Neutrophil (primary cell): ENCODE measurements around the gene GPR146.

Experiments used
- H3K27ac ChIP-seq: fragments of 200-600 bp; sonication (generic); 2 replicates; pipeline ENCODE4 v1.5.1; 2016; ENCODE audit warnings: mild to moderate bottlenecking, moderate library complexity
- H3K27me3 ChIP-seq: fragments of 200-600 bp; sonication (generic); 2 replicates; pipeline ENCODE4 v1.6.0; 2016; ENCODE audit warnings: mild to moderate bottlenecking
- H3K36me3 ChIP-seq: fragments of 200-600 bp; sonication (generic); 2 replicates; pipeline ENCODE4 v1.5.1; 2017
- H3K4me1 ChIP-seq, 2 experiments: fragments of 200-600 bp in 1 of 2; sonication (generic) in 1 of 2; 1 replicate in 1 of 2; 2 replicates in 1 of 2; pipeline versions ENCODE4 v1.5.1 to v1.6.1; 2013 to 2016; ENCODE audit warnings: low read depth in 1 of 2, low read length in 1 of 2, mild to moderate bottlenecking in 1 of 2, moderate library complexity in 1 of 2; ENCODE audit not compliant: control insufficient read depth in 1 of 2, insufficient read depth in 1 of 2
- H3K4me3 ChIP-seq, 2 experiments: fragments of 200-600 bp in 1 of 2; sonication (generic) in 1 of 2; 1 replicate in 1 of 2; 2 replicates in 1 of 2; pipeline ENCODE4 v1.5.1; 2013 to 2016; ENCODE audit warnings: low read depth in 1 of 2, low read length in 1 of 2, mild to moderate bottlenecking in 1 of 2, moderate library complexity in 1 of 2
- H3K9me3 ChIP-seq: fragments of 200-600 bp; sonication (generic); 2 replicates; pipeline ENCODE4 v1.5.1; 2016
- TF ChIP-seq, protein P1 (sequence below): fragments of 200-600 bp; sonication (generic); IDR thresholded peaks from 2 replicates; pipeline ENCODE4 v1.5.1; 2016; ENCODE audit warnings: antibody characterized with exemption

GPR146 gene

DNA sequence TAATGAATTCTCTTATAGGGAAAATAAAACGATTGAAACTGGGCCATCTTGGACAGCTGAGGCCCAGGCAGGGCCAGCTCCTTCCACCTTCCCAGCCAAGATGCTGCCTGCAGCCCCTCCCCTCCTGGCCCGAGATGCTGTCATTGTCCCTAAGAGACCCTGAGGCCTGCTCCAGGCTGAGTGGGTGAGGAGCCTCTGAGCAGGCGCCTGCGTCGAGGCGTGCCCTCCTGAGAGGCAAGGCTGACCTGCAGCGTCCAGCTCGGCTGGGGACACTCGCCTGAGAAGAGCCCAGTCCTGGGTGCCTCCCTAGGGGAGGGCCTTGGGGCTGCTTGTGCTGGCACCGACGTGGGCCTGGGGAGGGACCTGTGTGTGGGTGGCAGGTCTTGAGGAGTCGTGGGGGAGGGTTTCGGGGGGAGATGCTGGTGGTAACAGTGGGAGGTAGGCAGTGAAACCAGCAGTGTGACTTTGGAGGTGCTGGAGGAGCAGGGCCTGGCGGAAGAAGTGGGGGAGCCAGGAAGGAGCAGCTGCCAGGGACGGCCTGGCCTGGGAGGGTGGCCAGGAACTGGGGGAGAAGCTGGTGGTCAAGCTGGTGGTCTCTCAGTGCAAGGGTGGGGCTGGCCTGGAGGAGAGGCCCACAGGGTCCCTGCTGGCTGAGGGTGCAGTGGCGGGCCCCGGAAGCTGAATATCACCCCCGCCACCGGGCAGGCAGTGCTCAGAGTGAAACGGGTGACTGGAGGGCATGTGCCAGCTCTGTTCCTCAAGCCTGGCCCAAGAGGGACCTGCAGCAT lies 7.9 kb downstream of the GPR146 start:
- Histone ChIP-seq H3K27ac (no peak overlapping the region), H3K9me3 (no peaks in the 10 kb centered on the region), H3K4me1 (no peaks in the 10 kb centered on the region), H3K27me3 (peaks cover 84% of the 10 kb centered on the region), H3K36me3 (no peaks in the 10 kb centered on the region), H3K4me3 (no peak overlapping the region)
- TF ChIP-seq, protein P1, sequence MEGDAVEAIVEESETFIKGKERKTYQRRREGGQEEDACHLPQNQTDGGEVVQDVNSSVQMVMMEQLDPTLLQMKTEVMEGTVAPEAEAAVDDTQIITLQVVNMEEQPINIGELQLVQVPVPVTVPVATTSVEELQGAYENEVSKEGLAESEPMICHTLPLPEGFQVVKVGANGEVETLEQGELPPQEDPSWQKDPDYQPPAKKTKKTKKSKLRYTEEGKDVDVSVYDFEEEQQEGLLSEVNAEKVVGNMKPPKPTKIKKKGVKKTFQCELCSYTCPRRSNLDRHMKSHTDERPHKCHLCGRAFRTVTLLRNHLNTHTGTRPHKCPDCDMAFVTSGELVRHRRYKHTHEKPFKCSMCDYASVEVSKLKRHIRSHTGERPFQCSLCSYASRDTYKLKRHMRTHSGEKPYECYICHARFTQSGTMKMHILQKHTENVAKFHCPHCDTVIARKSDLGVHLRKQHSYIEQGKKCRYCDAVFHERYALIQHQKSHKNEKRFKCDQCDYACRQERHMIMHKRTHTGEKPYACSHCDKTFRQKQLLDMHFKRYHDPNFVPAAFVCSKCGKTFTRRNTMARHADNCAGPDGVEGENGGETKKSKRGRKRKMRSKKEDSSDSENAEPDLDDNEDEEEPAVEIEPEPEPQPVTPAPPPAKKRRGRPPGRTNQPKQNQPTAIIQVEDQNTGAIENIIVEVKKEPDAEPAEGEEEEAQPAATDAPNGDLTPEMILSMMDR, result no peak

DNA sequence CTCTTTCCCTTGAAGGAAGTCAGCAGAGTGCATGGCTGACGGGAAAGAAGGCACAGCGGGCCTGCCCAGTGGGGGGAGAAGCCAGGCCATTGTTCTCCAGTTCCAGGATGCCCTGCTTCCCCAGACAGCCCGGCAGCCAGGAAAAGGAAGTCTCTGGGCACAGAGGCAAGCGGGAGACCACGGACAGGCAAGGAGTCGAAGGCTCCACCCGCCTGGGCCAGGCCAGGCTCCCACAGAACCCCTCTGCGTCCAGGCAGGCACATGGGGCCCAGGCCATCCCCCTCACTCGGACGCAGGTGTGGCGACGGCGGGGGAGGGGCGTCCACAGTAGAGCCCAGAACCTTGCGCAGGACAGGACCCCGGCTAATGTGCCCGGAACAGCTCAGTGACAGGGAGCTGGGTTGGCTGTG lies 8.7 kb downstream of the GPR146 start:
- Histone ChIP-seq H3K4me1 (no peaks in the 10 kb centered on the region), H3K9me3 (no peaks in the 10 kb centered on the region), H3K4me3 (no peak overlapping the region), H3K36me3 (no peaks in the 10 kb centered on the region), H3K27ac (no peak overlapping the region), H3K27me3 (peaks cover 84% of the 10 kb centered on the region)
- TF ChIP-seq, protein P1, result no peak

DNA sequence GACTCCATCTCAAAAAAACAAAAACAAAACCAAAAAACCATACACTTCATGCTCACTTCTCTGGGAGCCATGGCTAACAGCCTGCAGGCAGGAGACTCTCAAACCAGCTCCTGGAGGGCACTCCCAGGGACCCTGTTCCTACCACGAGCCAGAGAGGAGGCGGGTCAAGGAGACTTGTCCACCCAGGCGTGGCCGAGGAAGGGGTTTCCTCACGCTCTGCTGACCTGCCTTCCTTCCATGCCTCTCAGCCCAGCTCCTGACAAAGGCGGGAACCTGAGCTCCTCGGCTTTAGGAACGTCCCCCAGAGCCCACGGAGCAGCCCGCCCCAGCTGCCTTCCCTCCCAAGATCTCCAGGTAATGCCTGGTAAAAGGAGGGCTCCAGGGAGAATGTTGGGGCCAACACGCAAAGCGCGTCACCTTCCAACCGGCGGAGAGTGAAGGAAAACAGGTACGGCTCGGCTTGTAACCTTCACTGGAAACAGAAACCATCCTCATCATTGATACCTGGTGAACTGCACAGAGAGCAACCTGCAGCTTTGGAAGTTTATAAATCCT lies 9.5 kb downstream of the GPR146 start:
- Histone ChIP-seq H3K27me3 (peaks cover 84% of the 10 kb centered on the region), H3K4me1 (no peaks in the 10 kb centered on the region), H3K9me3 (no peaks in the 10 kb centered on the region), H3K27ac (no peak overlapping the region), H3K36me3 (no peaks in the 10 kb centered on the region), H3K4me3 (no peak overlapping the region)
- TF ChIP-seq, protein P1, result no peak

DNA sequence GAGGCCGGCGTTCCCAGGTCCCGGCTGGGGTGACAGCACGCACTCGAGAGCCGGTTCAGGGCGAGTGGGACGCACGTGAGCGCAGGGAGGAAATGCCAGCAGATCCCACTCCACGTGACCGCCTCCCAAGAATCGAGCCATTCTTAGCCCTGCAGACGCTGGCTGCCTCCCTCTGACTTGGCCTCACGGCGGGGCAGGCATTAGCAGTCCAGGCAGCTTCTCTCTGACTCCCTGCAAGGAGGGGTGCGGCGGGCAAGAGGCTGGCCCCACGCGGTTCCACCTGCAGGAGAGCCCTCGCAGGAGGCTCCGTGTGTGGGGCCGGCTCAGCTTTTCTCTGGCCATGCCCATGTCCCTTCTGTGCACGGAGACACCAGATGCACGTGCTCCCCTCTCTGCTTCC lies 10.1 kb downstream of the GPR146 start:
- Histone ChIP-seq H3K27me3 (peaks cover 84% of the 10 kb centered on the region), H3K4me1 (no peaks in the 10 kb centered on the region), H3K9me3 (no peaks in the 10 kb centered on the region), H3K27ac (no peak overlapping the region), H3K36me3 (no peaks in the 10 kb centered on the region), H3K4me3 (no peak overlapping the region)
- TF ChIP-seq, protein P1, result no peak

DNA sequence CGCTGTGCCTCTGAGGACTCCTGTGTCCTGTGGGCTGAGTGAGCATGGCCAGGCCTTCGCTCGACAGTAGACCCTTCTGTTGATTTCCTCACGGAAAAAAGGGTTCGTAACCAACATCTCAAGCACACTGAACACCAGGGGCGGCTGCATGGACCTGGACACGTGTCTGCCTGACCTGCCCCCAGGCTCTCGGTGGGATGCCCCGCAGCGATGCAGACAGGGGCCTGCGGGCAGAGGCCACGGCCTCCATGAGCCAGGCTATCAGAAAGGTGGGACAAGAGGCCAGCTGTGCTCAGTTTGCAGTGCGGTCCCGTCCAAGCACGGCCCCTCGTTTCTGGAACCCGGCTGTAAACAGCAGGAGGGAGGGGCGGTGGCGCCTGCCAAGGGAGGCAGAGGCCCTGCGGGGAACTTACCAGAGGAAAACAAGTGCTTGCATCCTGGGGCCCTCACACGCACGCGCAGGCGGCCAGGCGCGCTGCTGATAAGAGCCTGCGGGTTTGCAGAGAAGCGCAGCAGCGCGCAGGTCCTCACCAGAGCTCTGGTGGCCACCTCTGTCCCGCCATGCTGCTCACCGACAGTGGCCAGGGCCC lies 10.6 kb downstream of the GPR146 start:
- Histone ChIP-seq H3K36me3 (no peaks in the 10 kb centered on the region), H3K4me1 (peaks cover 0 to under 1% of the 10 kb centered on the region in 2 experiments), H3K27ac (no peak overlapping the region), H3K4me3 (no peak overlapping the region), H3K9me3 (no peaks in the 10 kb centered on the region), H3K27me3 (peaks cover 84% of the 10 kb centered on the region)
- TF ChIP-seq, protein P1, result no peak
